H1 (cell line): ENCODE measurements around the gene USH2A. TPM values are rescaled to one million over a fixed set of nuclear protein-coding genes. Genes with fewer than 3 reads are reported as not detected.

ENCODE experiments used
- CTCF ChIA-PET: fragments of 300-600 bp; sonication (Branson Sonifier 250); formaldehyde crosslinking; loops from one replicate; lab custom pipeline; 2021; ENCODE audit not compliant: partially characterized antibody; lab: Charles Lee
- POLR2A ChIA-PET: fragments of 300-600 bp; sonication (Branson Sonifier 250); formaldehyde crosslinking; loops from one replicate; lab custom pipeline; 2021; ENCODE audit warnings: inconsistent platforms; ENCODE audit not compliant: partially characterized antibody; lab: Charles Lee
- DNase-seq, 2 experiments: peaks; one replicate each; pipeline versions ENCODE4 v3.0.0 to v3.0.0-alpha.2; 2010 to 2022; ENCODE audit warnings: low spot score in 2 of 2, low read depth in 1 of 2, mixed read lengths in 1 of 2
- FAIRE-seq: peaks from 2 replicates; lab custom pipeline; 2011; peaks lifted over from hg19 to GRCh38; lab: Jason Lieb, UNC
- H2AFZ ChIP-seq: 2 replicates; pipeline ENCODE4 v1.8.1; 2012; ENCODE audit warnings: low read length, inconsistent platforms
- H2AK5ac ChIP-seq: 2 replicates; pipeline ENCODE4 v1.6.1; 2013; ENCODE audit warnings: low read depth, low read length
- H2BK120ac ChIP-seq: replicated peaks from 2 replicates; pipeline ENCODE3; 2013; ENCODE audit warnings: low read depth, low read length, inconsistent platforms
- H2BK12ac ChIP-seq: 2 replicates; pipeline ENCODE4 v1.6.1; 2013; ENCODE audit warnings: low read depth, low read length
- H2BK15ac ChIP-seq: 2 replicates; pipeline ENCODE4 v1.6.1; 2013; ENCODE audit warnings: low read length
- H2BK20ac ChIP-seq: 2 replicates; pipeline ENCODE4 v1.6.1; 2013; ENCODE audit warnings: low read length
- H2BK5ac ChIP-seq: 2 replicates; pipeline ENCODE4 v1.6.1; 2013; ENCODE audit warnings: low read depth, low read length
- H3K14ac ChIP-seq: 2 replicates; pipeline ENCODE4 v1.6.1; 2013; ENCODE audit warnings: inconsistent platforms; ENCODE audit not compliant: insufficient read length
- H3K18ac ChIP-seq: 2 replicates; pipeline ENCODE4 v1.6.1; 2013; ENCODE audit warnings: low read length; ENCODE audit errors: extremely low read depth
- H3K23ac ChIP-seq: 2 replicates; pipeline ENCODE4 v1.6.1; 2013; ENCODE audit warnings: inconsistent platforms; ENCODE audit not compliant: insufficient read length
- H3K23me2 ChIP-seq: 2 replicates; pipeline ENCODE4 v1.6.1; 2013; ENCODE audit warnings: low read depth, low read length
- H3K27ac ChIP-seq: 2 replicates; pipeline ENCODE4 v1.6.1; 2011; ENCODE audit warnings: low read depth, low read length, inconsistent platforms
- H3K27me3 ChIP-seq, 4 experiments: replicated peaks in 1 of 4; 1 replicate in 1 of 4; 2 replicates in 3 of 4; pipeline versions ENCODE4 v1.6.1 to v1.8.1; 2011 to 2013; ENCODE audit warnings: low read length in 3 of 4, mild to moderate bottlenecking in 3 of 4, inconsistent platforms in 2 of 4, mixed read lengths in 2 of 4, moderate library complexity in 1 of 4; ENCODE audit not compliant: control insufficient read depth in 3 of 4, insufficient read depth in 3 of 4; ENCODE audit errors: extremely low read depth in 1 of 4
- H3K36me3 ChIP-seq, 4 experiments: 2 replicates each; pipeline versions ENCODE4 v1.6.1 to v1.8.1; 2011 to 2013; ENCODE audit warnings: mild to moderate bottlenecking in 4 of 4, low read length in 3 of 4, moderate library complexity in 2 of 4, control low read depth in 1 of 4, inconsistent platforms in 1 of 4; ENCODE audit not compliant: insufficient read depth in 4 of 4, control insufficient read depth in 2 of 4
- H3K4ac ChIP-seq: replicated peaks from 2 replicates; pipeline ENCODE3; 2013; ENCODE audit warnings: low read length, low read depth, mixed read lengths, inconsistent platforms; ENCODE audit not compliant: insufficient read length
- H3K4me1 ChIP-seq, 4 experiments: replicated peaks in 1 of 4; 1 replicate in 1 of 4; 2 replicates in 3 of 4; pipeline versions ENCODE4 v1.6.1 to v1.8.1; 2011 to 2013; ENCODE audit warnings: low read length in 3 of 4, inconsistent platforms in 2 of 4, mixed read lengths in 1 of 4; ENCODE audit not compliant: insufficient read depth in 4 of 4, control insufficient read depth in 3 of 4
- H3K4me2 ChIP-seq, 2 experiments: 2 replicates each; pipeline versions ENCODE4 v1.6.1 to v1.8.1; 2011 to 2013; ENCODE audit warnings: low read depth in 2 of 2, low read length in 2 of 2, control low read depth in 1 of 2, inconsistent platforms in 1 of 2, mild to moderate bottlenecking in 1 of 2; ENCODE audit not compliant: insufficient read depth in 1 of 2
- H3K4me3 ChIP-seq, 4 experiments: fragments of 200-600, 300-600 bp in 1 of 4; sonication (generic), shearing (Covaris generic), sonication (Bioruptor Twin) in 1 of 4; 2 replicates each; pipeline versions ENCODE4 v1.5.1 to v1.8.1; 2011 to 2016; ENCODE audit warnings: low read length in 4 of 4, low read depth in 3 of 4, control low read depth in 2 of 4, inconsistent platforms in 2 of 4, mild to moderate bottlenecking in 2 of 4, mixed read lengths in 1 of 4, moderate library complexity in 1 of 4; ENCODE audit not compliant: insufficient read depth in 2 of 4; ENCODE audit errors: extremely low read depth in 1 of 4
- H3K56ac ChIP-seq: replicated peaks from 2 replicates; pipeline ENCODE3; 2013; ENCODE audit warnings: low read depth, mild to moderate bottlenecking, mixed read lengths, low read length, inconsistent platforms; ENCODE audit not compliant: insufficient read length
- H3K79me1 ChIP-seq: 2 replicates; pipeline ENCODE4 v1.6.1; 2013; ENCODE audit warnings: low read depth, low read length, control low read depth
- H3K79me2 ChIP-seq, 2 experiments: 2 replicates each; pipeline versions ENCODE4 v1.6.1 to v1.8.1; 2012 to 2013; ENCODE audit warnings: low read length in 2 of 2, mild to moderate bottlenecking in 2 of 2, inconsistent platforms in 1 of 2; ENCODE audit not compliant: insufficient read depth in 2 of 2, control insufficient read depth in 1 of 2
- H3K9ac ChIP-seq, 4 experiments: replicated peaks in 1 of 4; 1 replicate in 1 of 4; 2 replicates in 3 of 4; pipeline versions ENCODE4 v1.6.1 to v1.8.1; 2011 to 2013; ENCODE audit warnings: low read depth in 3 of 4, low read length in 3 of 4, control low read depth in 2 of 4, mild to moderate bottlenecking in 2 of 4, moderate library complexity in 2 of 4, inconsistent platforms in 1 of 4; ENCODE audit errors: extremely low read depth in 1 of 4
- H3K9me3 ChIP-seq, 2 experiments: 2 replicates each; pipeline versions ENCODE4 v1.6.1 to v1.8.1; 2012 to 2013; ENCODE audit warnings: mild to moderate bottlenecking in 2 of 2, moderate library complexity in 2 of 2, control low read depth in 1 of 2, inconsistent platforms in 1 of 2, low read depth in 1 of 2, low read length in 1 of 2, mixed read lengths in 1 of 2; ENCODE audit not compliant: insufficient read depth in 2 of 2
- H4K20me1 ChIP-seq, 2 experiments: replicated peaks in 1 of 2; 2 replicates each; pipeline versions ENCODE3 to v1.8.1; 2011 to 2013; ENCODE audit warnings: inconsistent platforms in 2 of 2, low read length in 2 of 2, mild to moderate bottlenecking in 1 of 2; ENCODE audit not compliant: insufficient read depth in 2 of 2, control insufficient read depth in 1 of 2
- H4K5ac ChIP-seq: 2 replicates; pipeline ENCODE4 v1.6.1; 2013; ENCODE audit warnings: low read length, low read depth, mixed read lengths, inconsistent platforms; ENCODE audit not compliant: insufficient read length
- H4K8ac ChIP-seq: 2 replicates; pipeline ENCODE4 v1.8.0; 2013; ENCODE audit warnings: mild to moderate bottlenecking, moderate library complexity, low read length, inconsistent platforms; ENCODE audit not compliant: insufficient read depth; ENCODE audit errors: extremely low read depth
- H4K91ac ChIP-seq: replicated peaks from 2 replicates; pipeline ENCODE3; 2013; ENCODE audit warnings: low read length, mixed read lengths, inconsistent platforms; ENCODE audit not compliant: insufficient read length
- WGBS, 2 experiments: shearing (Covaris generic) in 1 of 2; methylation state at CpG; one replicate each; pipeline versions ENCODE4 v1.1.6 to v1.1.7; 2013 to 2015; ENCODE audit warnings: low lambda C conversion rate in 2 of 2, mixed read lengths in 2 of 2, inconsistent platforms in 1 of 2, low coverage in 1 of 2, missing lambda C conversion rate in 1 of 2; ENCODE audit not compliant: insufficient replicate concordance in 2 of 2, insufficient coverage in 1 of 2, insufficient read length in 1 of 2; ENCODE audit errors: extremely low coverage in 1 of 2, missing lambda C conversion rate in 1 of 2; 5-methylcytosine and 5-hydroxymethylcytosine counted together
- polyA plus RNA-seq, 7 experiments: library from polyadenylated mRNA; depleted of rRNA in 3 of 7; stranded (reverse) in 5 of 7; unstranded in 2 of 7; fragments of >200 nt in 5 of 7; fragments of 200-250 nt in 2 of 7; gene quantifications; 1 replicate in 5 of 7; 2 replicates in 1 of 7; 4 replicates in 1 of 7; pipeline versions ENCODE4 v1.2.1 to v1.2.3, GENCODE V29; 2011 to 2013; ENCODE audit warnings: missing spikeins in 2 of 7, mixed read lengths in 2 of 7
- total RNA-seq: library from RNA; stranded (reverse); fragmentation: NEBNext Ultra II Directional; extraction: Animal tissue kit (Norgen Biotek cat#: 25700); gene quantifications from 2 replicates; pipeline ENCODE4 v1.2.1, GENCODE V29; 2021

The USH2A gene
- total and polyA plus RNA-seq, 2 of the 8 experiments (the other 6 are each of a cell fraction or from before 2014, with no cell fraction given), result 0.02 to 0.17 TPM

DNA sequence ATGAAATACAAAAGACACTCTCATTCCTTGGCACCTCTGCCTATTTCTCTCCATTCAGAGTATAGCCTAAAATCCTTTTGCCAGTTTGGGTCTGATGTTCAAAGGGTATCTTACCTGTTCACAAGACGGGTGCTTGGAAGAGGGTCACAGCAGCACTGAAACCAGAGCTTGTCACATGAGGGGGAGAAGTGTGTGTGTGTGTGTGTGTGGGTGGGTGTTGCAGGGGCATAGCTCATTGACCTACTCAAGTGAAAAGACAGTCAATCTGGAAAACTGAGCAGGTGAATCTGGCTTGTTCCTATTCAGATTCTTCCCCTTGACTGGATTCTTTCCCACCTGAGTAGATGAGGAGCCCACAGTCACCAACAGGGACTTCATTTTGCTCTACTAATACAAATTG lies 792.2 kb downstream of the USH2A start:
- FAIRE-seq (no peak), DNase-seq (no peak)
- H3K9me3 ChIP-seq, result no peaks in the 10 kb centered on the region
- H3K4me1 ChIP-seq, result peaks cover 1 to 8% (median 3%) of the 10 kb centered on the region in 4 experiments; a peak in 5 of 7 replicates
- no peak overlapping the region for H3K9ac ChIP-seq
- no peak overlapping the region for H2BK15ac ChIP-seq
- no peak overlapping the region for H3K4ac ChIP-seq
- 89% methylated on average over 1 of the region's 1 CpG; no CpG with 5 or more reads in 1 of the 2 experiments for WGBS, 2 experiments
- no peak overlapping the region for H2BK120ac ChIP-seq
- H3K23ac ChIP-seq, result no peak overlapping the region
- no peak overlapping the region for H3K14ac ChIP-seq
- H2BK5ac ChIP-seq, result no peak overlapping the region
- H3K4me3 ChIP-seq, result no peak overlapping the region
- H2AFZ ChIP-seq, result no peak overlapping the region
- no peaks in the 10 kb centered on the region for H3K27me3 ChIP-seq
- no peak overlapping the region for H2AK5ac ChIP-seq
- H3K56ac ChIP-seq, result no peak overlapping the region
- H2BK20ac ChIP-seq, result no peak overlapping the region
- no peak overlapping the region for H4K8ac ChIP-seq
- H3K18ac ChIP-seq, result no peak overlapping the region
- ChIA-PET CTCF (no interaction called here), POLR2A (interaction anchor here (0.6 kb wide), 2 partner anchors 19 to 1701 kb away, joined by 3 read pairs; no protein-coding TSS in a partner anchor)
- H3K23me2 ChIP-seq, result no peaks in the 10 kb centered on the region; the same call in 1 of the 2 replicates
- no peak overlapping the region for H3K27ac ChIP-seq
- H3K4me2 ChIP-seq, result no peak overlapping the region
- H3K79me2 ChIP-seq, result no peaks in the 10 kb centered on the region
- H4K5ac ChIP-seq, result no peak overlapping the region
- H3K79me1 ChIP-seq, result no peaks in the 10 kb centered on the region
- H3K36me3 ChIP-seq, result no peaks in the 10 kb centered on the region
- H4K91ac ChIP-seq, result no peak overlapping the region
- no peaks in the 10 kb centered on the region for H4K20me1 ChIP-seq
- H2BK12ac ChIP-seq, result no peak overlapping the region
